Ovary (tissue), 9 donors: Measurements from ENCODE around the gene NFIB. TPM values are rescaled to one million over a fixed set of nuclear protein-coding genes. Genes with fewer than 3 reads are reported as not detected.

Experiments used
- DNase-seq, 5 donors: peaks; one replicate each; pipeline ENCODE4 v3.0.0-alpha.2; 2019 to 2020
- H3K27ac ChIP-seq, 2 donors: fragments of 200-600 bp; one replicate each; pipeline versions ENCODE4 v1.5.1 to v1.8.0; 2019 to 2022
- H3K27me3 ChIP-seq: fragments of 200-600 bp; one replicate; pipeline ENCODE4 v1.8.0; 2022
- H3K36me3 ChIP-seq: fragments of 200-600 bp; sonication (generic); one replicate; pipeline ENCODE4 v1.5.1; 2019
- H3K4me1 ChIP-seq: one replicate; pipeline ENCODE4 v1.8.1; 2013; ENCODE audit warnings: mild to moderate bottlenecking, moderate library complexity; ENCODE audit not compliant: insufficient read depth
- H3K4me3 ChIP-seq: fragments of 200-600 bp; sonication (generic); one replicate; pipeline ENCODE4 v1.5.1; 2017
- H3K9me3 ChIP-seq, 2 donors: fragments of 200-600 bp in 1 of 2; sonication (generic) in 1 of 2; one replicate each; pipeline versions ENCODE4 v1.5.1 to v1.8.1; 2013 to 2019; ENCODE audit warnings: mild to moderate bottlenecking in 1 of 2, moderate library complexity in 1 of 2
- CTCF ChIP-seq, 3 donors: fragments of 450-650 bp in 2 of 3; fragments of 200-600 bp in 1 of 3; IDR thresholded peaks; one replicate each; pipeline versions ENCODE4 v1.5.1 to v1.8.0; 2016 to 2022; ENCODE audit warnings: antibody characterized with exemption in 3 of 3, mild to moderate bottlenecking in 1 of 3
- EP300 ChIP-seq: sonication (generic); formaldehyde crosslinking; IDR thresholded peaks from one replicate; pipeline ENCODE4 v1.6.1; 2017; ENCODE audit warnings: antibody characterized with exemption
- POLR2A ChIP-seq: fragments of 450-650 bp; IDR thresholded peaks from one replicate; pipeline ENCODE4 v1.6.1; 2017; ENCODE audit warnings: antibody characterized with exemption, mild to moderate bottlenecking, moderate library complexity
- WGBS, 3 donors: extraction: QIAGEN DNeasy Blood & Tissue Kit in 1 of 3; methylation state at CpG; one replicate each; pipeline versions ENCODE4 v1.1.5 to v1.1.7; 2013 to 2017; 5-methylcytosine and 5-hydroxymethylcytosine counted together
- intact Hi-C, 4 donors: fragments of 100-400 bp; cut with DNase I; formaldehyde crosslinking; loops; one replicate each; pipeline versions ENCODE4 v1.11.0 to v1.15.1; 2022 to 2023
- polyA plus RNA-seq, 2 donors: library from polyadenylated mRNA; stranded (reverse); fragments of 200-250 nt in 1 of 2; fragments of 350-450 nt in 1 of 2; fragmentation: Illumina TruSeq in 1 of 2; extraction: RNeasy Lipid Tissue Mini Kit (QIAGEN cat#74804) in 1 of 2; gene quantifications; one replicate each; pipeline ENCODE4 v1.2.3, GENCODE V29; 2013 to 2014
- total RNA-seq, 7 donors: library from RNA; depleted of rRNA in 2 of 7; stranded (reverse); fragments of >200 nt in 2 of 7; fragmentation: NEBNext Ultra II Directional in 3 of 7; extraction: Animal tissue kit (Norgen Biotek cat#: 25700) in 3 of 7; gene quantifications; one replicate each; pipeline versions ENCODE4 v1.1.0 to v1.2.4, GENCODE V29; 2016 to 2023
- donor health status: DM: no; HTN: no; CAD: no; lungs with moderate emphysema.
- donor health status: DM: no; HTN: no; CAD: no.
- donor health status: Bipolar disorder and iron deficiency.
- donor health status: DM: yes; HTN: yes; CAD: no.
- donor health status: DM: no; HTN: no; CAD: no.
- donor health status: DM: yes; HTN: yes; CAD: no.

The NFIB gene
- total and polyA plus RNA-seq, 9 donors = 8.7 to 111 (median 53.2) TPM

DNA sequence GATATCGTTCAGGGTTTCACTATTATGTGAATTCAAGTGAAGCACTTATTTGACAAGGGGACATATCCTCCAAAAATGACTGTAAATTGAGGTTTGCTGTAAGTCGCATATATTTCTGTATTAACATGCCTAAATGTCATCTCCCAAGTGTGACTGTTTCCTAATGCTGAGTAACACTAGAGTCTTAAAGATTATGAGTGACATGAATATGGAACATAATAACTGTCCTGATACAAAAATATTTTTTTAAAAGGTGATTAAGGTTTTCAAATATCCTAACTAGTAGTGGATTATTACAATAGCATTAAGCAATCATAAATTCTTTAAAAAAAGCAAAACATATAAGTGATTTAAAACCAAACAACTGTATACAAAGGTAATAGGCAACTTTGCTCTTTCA lies 3.6 kb downstream of the NFIB start:
- DNase-seq = no peak
- Histone ChIP-seq H3K27ac (no peak overlapping the region), H3K9me3 (no peaks in the 10 kb centered on the region), H3K4me3 (peak overlapping the region; percentile 10), H3K4me1 (peaks cover 1% of the 10 kb centered on the region), H3K27me3 (no peaks in the 10 kb centered on the region), H3K36me3 (no peaks in the 10 kb centered on the region)
- intact Hi-C loops = loop anchor here (5.0 to 10.0 kb wide), 5 partner anchors 106 to 276 kb away; no protein-coding TSS in a partner anchor
- TF ChIP-seq CTCF (IDR thresholded peaks at IDR 0.05) = no peak
- TF ChIP-seq POLR2A = no peak
- no peak for TF ChIP-seq EP300
- WGBS, 3 donors = 70 to 89% (median 80%) methylated on average over 2 of the region's 2 CpGs

DNA sequence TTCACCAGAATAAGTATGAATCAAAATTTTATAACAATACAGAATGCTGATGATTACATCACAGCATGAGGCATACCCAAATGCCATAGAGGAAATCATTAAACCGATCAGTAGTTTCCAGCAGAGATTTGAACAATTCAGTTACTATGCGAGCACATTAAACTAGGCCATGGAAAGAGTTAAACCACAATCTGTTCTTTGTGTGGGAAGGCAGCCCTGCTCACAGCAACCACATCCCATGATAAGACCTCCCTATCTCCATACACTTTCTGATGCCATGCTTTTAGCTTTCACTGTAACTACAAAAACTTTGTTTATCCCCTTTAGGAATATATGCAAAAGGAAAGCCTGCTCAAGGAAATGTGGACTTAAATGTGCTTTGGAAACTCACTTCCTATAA lies 4.5 kb downstream of the NFIB start:
- H3K27ac ChIP-seq = no peak overlapping the region
- 49 to 80% (median 57%) methylated on average over 2 of the region's 2 CpGs for WGBS, 3 donors
- no peaks in the 10 kb centered on the region for H3K9me3 ChIP-seq
- no peaks in the 10 kb centered on the region for H3K27me3 ChIP-seq
- DNase-seq = no peak
- TF ChIP-seq EP300 (no peak), CTCF (IDR thresholded peaks at IDR 0.05) (no peak), POLR2A (no peak)
- peaks cover 1% of the 10 kb centered on the region for H3K4me1 ChIP-seq
- H3K36me3 ChIP-seq = no peaks in the 10 kb centered on the region
- H3K4me3 ChIP-seq = no peak overlapping the region
- intact Hi-C loops = no loop called here

GRCh38 chr9:14308853-14309145 lies 5.1 kb downstream of the NFIB start:
- Histone ChIP-seq H3K36me3 (no peaks in the 10 kb centered on the region), H3K4me3 (no peak overlapping the region), H3K9me3 (no peaks in the 10 kb centered on the region), H3K27ac (no peak overlapping the region), H3K4me1 (peaks cover 1% of the 10 kb centered on the region), H3K27me3 (no peaks in the 10 kb centered on the region)
- intact Hi-C loops = no loop called here
- DNase-seq = no peak
- WGBS, 3 donors = 70 to 88% (median 85%) methylated on average over 6 of the region's 6 CpGs
- TF ChIP-seq POLR2A (no peak), EP300 (no peak), CTCF (IDR thresholded peaks at IDR 0.05) (no peak)

- Histone ChIP-seq H3K4me3 (no peak overlapping the region), H3K36me3 (no peaks in the 10 kb centered on the region)
Observed at GRCh38 chr9:14307989-14308852, 5.7 kb downstream of the NFIB start.

More at GRCh38 chr9:14307989-14308852, 5.7 kb downstream of the NFIB start:
- no peak overlapping the region for H3K27ac ChIP-seq
- H3K9me3 ChIP-seq = no peaks in the 10 kb centered on the region
- no peak for TF ChIP-seq CTCF (IDR thresholded peaks at IDR 0.05)
- no peak for TF ChIP-seq EP300
- no peak for TF ChIP-seq POLR2A
- intact Hi-C loops = no loop called here
- 75 to 80% (median 76%) methylated on average over 9 of the region's 9 CpGs for WGBS, 3 donors
- no peaks in the 10 kb centered on the region for H3K27me3 ChIP-seq
- DNase-seq = no peak
- peaks cover 1% of the 10 kb centered on the region for H3K4me1 ChIP-seq
